LoVo (cell line): ENCODE results near the gene STUB1.

ENCODE experiments used
- DNase-seq: peaks from one replicate; pipeline ENCODE4 v3.0.0-alpha.2; 2016; ENCODE audit warnings: low spot score

The STUB1 gene

DNA sequence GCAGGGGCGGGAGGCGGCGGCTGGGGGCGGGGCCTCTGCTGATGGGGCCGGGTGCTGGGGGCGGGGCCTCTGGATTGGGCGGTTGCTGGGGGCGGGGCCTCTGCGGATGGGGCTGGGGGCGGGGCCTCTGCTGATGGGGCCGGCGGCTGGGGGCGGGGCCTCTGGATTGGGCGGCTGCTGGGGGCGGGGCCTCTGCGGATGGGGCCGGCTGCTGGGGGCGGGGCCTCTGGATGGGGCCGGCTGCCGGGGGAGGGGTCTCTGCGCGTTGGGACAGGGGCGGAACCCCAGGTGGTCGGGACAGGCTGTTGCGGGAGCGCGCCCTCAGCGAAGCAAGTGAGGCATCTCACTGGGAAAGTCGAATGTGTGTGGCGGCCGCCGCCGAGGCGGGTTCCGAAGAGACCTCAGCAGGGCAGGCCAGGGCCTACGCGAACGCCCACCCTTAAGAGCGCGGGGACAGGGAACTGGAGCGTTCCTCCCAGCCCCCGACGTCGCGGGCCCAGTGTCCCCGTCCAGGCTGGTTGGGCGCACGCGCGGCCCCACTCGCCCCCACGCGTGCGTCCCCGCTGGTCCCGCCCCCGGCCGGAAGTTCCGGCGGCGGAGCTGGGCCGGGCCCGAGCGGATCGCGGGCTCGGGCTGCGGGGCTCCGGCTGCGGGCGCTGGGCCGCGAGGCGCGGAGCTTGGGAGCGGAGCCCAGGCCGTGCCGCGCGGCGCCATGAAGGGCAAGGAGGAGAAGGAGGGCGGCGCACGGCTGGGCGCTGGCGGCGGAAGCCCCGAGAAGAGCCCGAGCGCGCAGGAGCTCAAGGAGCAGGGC, at the start of gene STUB1:
STUB1 (plus strand) TSS at position 597 of the 811 bp plus-strand sequence; CDS start at position 713, 116 bp downstream.
- peak; percentile 84 for DNase-seq

- no peak for DNase-seq
Measured at GRCh38 chr16:630815-631405, 49.3 kb upstream of the STUB1 start, which contains the start of gene WFIKKN1. TSS of gene WFIKKN1 (plus strand) at chr16:630985. CDS start at chr16:631254, 269 bp downstream.

- DNase-seq, result no peak
Measured at GRCh38 chr16:631808-632358, 48.3 kb upstream of the STUB1 start.

DNA sequence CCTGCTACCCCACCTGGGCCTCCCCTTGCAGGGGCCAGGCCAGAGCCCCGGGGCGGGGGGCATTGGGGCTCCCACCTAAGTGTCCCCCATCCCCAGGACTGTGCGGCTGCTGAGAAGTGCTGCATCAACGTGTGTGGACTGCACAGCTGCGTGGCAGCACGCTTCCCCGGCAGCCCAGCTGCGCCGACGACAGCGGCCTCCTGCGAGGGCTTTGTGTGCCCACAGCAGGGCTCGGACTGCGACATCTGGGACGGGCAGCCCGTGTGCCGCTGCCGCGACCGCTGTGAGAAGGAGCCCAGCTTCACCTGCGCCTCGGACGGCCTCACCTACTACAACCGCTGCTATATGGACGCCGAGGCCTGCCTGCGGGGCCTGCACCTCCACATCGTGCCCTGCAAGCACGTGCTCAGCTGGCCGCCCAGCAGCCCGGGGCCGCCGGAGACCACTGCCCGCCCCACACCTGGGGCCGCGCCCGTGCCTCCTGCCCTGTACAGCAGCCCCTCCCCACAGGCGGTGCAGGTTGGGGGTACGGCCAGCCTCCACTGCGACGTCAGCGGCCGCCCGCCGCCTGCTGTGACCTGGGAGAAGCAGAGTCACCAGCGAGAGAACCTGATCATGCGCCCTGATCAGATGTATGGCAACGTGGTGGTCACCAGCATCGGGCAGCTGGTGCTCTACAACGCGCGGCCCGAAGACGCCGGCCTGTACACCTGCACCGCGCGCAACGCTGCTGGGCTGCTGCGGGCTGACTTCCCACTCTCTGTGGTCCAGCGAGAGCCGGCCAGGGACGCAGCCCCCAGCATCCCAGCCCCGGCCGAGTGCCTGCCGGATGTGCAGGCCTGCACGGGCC, 47.5 kb upstream of the STUB1 start:
- no peak for DNase-seq

- DNase-seq, result no peak
Measured at GRCh38 chr16:633336-634050, 46.7 kb upstream of the STUB1 start.

GRCh38 chr16:634051-634670, 46.0 kb upstream of the STUB1 start:
- no peak for DNase-seq

- DNase-seq, result no peak
Measured at GRCh38 chr16:634996-635395, 45.2 kb upstream of the STUB1 start.

DNA sequence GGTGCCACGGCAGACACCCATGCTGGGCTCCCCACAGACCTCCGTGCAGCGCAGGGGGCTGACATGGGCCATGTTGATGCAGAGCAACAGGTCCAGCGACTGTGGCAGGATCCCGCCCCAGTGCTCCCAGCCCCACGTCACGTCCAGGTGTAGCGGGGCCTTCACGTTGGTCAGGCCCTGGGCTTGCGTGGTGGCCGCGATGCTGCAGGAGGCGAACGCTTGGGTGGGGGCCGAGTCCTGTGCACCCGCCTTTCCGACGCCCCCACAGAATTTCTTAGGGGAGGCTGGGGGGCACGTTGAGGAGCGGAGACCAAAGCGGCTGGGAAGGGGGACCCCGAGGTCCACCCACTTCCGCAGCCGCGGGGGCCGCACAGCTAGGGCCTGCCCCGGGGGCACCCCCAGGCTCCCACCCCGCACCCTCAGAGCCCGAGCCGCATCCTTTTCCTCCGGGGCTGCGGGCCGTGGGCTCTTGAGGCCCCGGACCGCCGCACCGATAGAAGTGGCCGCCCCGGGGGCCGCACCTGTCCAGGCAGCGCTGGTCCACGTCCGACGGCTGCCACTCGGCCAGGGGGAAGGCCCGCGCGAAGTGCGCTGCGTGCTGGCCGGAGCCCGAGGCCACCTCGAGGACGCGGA, 44.5 kb upstream of the STUB1 start:
- no peak for DNase-seq

DNA sequence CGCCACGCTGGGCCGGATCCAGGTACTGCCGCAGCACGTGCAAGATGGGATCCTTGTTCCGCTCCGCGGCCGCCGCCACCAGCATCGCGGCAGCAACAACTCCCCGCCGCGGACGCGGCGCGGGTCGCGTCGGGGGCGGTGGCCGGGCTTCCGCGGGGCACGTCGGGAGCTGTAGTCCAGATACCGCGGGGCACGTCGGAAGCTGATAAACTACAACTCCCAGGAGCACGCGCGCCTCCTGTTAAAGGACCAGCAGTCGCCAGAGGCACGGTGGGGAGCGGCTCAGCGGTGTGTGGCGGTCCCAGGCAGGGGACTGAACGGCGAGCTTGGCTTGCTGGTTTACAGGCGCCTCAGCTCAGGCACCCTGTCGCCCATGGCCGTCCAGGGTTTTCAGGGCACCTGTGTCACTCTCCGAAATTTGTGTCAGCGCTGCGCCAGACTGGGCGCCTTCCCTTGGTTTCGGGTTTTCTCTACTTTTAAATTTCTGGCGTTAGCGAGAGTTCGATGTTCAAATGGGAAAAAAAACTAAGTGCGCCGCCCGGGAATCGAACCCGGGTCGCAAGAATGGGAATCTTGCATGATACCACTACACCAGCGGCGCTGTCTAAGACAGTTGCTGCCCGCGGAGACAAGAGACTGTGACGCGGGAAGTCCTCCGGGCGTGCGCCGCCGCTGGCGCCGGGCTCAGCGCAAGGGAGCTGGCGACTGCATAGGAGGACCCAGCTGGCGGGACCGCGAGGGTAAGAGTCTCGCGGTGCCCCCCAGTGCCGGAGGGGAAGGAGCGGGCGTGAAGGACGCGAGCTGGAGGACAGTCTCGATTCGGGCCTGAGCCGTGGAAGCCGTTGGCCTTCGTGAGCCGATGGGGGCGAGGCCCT, 43.8 kb upstream of the STUB1 start, which contains the start of gene METTL26:
METTL26 (minus strand) TSS at position 100 of the 875 bp plus-strand sequence; CDS start at position 85, 15 bp downstream.
- peak; percentile 93 for DNase-seq

- peak; percentile 87 for DNase-seq
Measured at GRCh38 chr16:637081-638018, 42.9 kb upstream of the STUB1 start.

DNA sequence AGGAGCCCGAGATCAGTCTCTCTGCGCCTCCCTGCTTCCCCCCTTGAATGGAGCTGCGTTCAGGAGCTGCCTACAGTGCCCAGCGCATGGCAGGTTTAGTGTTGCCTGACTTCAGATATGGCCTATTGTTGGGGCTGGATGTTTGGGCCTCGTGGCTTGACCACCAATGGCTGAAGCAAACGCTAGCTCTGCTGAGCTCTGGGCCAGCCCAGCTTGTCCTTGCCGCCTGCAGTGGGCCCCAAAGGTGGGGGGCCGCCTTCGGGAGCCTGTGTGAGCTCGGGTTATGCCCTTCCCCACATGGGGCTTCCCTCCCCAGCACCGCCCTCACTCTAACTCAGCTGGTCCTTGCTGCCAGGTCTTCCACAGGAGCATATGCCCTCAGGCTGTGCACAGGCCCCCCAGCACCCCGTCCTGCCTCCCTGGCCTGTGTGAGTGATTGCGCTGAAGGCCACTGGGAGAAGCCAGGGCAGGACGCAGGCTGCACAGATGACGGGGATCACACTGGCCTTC, 42.1 kb upstream of the STUB1 start:
- no peak for DNase-seq

DNA sequence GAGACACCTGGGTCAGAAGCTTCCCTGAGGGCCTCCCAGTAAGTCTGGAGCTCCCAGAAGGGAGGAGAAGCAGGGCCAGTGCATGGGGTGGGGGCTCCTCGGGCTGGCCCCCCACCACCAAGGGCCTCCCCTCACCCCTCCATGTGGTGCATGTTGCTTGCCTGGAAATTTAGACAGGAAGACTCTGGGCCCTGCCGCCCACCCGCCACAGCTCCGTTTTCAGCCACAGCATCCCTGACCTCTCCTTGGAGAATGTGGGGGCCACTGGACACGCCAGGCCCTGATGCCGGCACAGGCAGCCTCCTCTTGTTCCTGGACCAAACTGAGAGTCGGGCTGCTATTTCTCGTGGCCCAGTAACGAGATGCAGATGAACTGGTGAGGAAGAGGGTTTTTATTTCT, 41.4 kb upstream of the STUB1 start:
- DNase-seq, result no peak

DNA sequence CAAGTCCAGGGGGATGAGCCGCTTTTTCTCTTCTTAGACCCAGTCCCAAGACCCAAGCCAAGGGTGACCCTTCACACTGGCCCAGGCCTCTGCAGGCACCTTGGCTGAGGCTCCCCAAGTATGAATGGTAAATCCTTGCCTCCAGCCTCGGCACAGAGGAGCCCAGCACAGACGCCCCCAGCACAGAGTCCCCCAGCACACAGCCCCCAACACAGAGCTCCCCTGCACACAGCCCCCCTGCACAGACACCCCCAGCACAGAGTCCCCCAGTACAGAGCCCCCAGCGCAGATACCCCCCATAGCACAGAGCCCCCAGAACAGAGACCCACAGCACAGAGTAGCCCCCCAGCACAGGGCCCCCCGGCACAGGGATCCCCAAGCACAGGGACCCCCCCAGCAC, 39.6 kb upstream of the STUB1 start:
- no peak for DNase-seq

GRCh38 chr16:641326-642188, 38.7 kb upstream of the STUB1 start, which contains the start of gene MCRIP2:
TSS of gene MCRIP2 (plus strand) at chr16:641828. CDS start at chr16:641992, 164 bp downstream.
- DNase-seq, result peak; percentile 89

GRCh38 chr16:642189-643049, 37.8 kb upstream of the STUB1 start:
- peak; percentile 63 for DNase-seq

DNA sequence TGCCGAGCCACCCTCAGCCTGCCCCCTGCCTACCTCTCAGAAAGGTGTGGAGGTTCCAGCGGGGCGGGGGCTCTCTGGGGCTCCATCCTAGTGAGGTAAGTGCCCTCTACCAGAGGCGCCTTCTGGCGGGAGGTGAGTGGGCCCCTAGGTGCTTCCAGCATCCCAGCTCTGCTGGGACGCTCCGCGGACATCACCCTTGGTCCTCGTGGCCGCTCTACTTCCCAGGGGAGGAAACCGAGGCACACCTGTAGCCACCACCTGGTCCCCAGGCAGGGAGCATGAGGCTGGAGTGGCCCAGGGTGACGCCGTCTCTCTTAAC, 37.2 kb upstream of the STUB1 start:
- no peak for DNase-seq
